Stimulated activated CD8-positive, alpha-beta memory T cell treated with anti-CD3 and anti-CD28 coated beads, Interleukin-12 subunit alpha, Interleukin-12 subunit beta, amount 100 ng/mL, for 4 hours (primary cell): ENCODE measurements around the gene KDM1B.

Source experiments
- DNase-seq: peaks from one replicate; pipeline ENCODE4 v3.0.0-alpha.2; 2020; ENCODE audit warnings: low read depth

The KDM1B gene, protein sequence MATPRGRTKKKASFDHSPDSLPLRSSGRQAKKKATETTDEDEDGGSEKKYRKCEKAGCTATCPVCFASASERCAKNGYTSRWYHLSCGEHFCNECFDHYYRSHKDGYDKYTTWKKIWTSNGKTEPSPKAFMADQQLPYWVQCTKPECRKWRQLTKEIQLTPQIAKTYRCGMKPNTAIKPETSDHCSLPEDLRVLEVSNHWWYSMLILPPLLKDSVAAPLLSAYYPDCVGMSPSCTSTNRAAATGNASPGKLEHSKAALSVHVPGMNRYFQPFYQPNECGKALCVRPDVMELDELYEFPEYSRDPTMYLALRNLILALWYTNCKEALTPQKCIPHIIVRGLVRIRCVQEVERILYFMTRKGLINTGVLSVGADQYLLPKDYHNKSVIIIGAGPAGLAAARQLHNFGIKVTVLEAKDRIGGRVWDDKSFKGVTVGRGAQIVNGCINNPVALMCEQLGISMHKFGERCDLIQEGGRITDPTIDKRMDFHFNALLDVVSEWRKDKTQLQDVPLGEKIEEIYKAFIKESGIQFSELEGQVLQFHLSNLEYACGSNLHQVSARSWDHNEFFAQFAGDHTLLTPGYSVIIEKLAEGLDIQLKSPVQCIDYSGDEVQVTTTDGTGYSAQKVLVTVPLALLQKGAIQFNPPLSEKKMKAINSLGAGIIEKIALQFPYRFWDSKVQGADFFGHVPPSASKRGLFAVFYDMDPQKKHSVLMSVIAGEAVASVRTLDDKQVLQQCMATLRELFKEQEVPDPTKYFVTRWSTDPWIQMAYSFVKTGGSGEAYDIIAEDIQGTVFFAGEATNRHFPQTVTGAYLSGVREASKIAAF

DNA sequence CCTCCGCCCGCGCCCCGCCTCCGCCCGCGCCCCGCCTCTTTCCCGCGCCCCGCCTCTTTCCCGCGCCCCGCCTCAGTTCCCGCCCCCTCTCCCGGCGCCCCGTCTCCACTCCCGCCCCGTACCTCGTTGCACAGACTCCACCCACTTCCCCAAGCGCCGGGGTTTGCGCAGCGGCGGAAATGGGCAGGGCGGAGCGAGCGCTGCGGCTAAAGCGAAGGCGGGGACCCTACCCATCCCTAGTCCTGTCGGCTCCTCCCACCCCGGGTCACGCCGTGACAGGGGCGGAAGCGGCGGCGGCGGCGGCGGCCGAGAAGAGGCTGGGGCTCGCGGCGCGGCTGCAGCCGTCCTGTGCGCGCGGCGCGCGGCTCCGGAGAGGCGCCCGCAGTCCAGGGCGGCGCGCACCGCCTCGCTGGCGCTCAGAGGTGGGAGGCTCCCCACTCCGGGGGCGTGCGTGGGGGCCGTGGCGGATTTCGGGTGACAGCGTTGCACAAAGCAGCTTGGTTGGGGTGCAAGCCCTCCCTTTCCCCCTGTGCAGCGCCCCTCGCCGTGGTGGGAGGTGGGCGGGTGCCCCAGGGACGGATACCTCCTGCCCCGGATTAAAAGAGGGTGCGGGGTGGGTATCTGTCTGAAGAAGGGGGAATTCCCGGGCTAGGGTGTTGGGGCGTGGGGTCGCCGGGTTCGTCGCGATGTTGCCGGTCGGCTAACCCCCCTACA, at the start of gene KDM1B:
TSS of gene KDM1B (plus strand) at position 273 of the 714 bp plus-strand sequence. CDS start 4,474 bp downstream, outside the sequence.
- peak; percentile 99 for DNase-seq

DNA sequence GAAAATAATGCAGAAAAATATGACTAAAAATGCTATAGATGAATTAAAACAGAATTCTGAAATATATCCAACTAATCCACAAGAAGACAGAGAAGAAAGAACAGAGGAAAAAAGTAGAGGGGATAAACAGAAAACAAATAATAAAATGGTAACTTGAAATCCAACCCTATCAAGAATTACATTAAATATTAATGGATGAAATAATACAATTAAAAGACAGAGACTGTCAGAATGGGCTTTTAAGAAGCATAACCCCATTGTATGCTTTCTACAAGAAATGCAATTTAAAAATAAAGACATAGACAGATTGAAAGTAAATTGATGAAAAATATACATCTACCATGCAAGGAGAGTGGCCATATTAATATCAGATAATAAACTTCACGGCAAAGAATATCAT, 48.2 kb upstream of the KDM1B start:
- no peak for DNase-seq

DNA sequence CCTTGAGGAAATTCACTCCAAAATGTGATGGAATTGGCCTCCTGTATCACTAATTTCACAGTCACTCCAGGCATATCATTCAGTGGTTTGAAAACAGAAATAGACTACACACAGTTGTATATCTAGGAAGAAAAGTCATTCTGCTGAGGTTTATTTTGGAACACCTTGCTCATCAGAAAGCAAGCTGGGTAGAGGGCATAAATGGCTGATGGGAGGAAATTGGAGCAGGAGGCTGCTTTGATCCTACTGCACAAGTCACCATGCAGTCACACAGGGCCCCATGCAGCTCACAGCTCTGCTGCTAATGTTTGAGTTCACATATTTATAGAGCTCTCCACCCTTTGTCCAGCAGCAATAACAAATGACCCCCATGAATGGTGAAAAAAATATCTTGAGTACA, 45.1 kb upstream of the KDM1B start:
- DNase-seq = no peak

DNA sequence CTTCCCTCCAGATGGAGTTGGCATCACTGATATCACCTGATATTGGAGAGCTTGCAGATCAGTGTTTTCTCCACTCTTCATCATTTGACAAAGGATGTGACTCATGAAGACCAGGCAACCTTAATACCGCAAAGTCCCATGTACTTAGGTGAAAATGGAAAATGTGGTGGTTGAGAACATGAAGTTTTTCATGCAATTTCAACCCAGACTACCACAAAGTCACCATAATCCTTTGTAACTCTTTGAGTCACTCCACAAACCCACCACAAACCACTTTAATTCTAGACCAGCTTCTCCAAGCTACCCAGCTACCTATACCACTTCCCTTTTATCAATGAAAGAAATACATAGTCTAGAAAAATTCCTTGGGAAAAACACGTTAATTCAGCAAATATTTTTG, 39.9 kb upstream of the KDM1B start:
- DNase-seq = no peak

- DNase-seq = no peak
Measured at GRCh38 chr6:18117136-18117535, 38.1 kb upstream of the KDM1B start.

DNA sequence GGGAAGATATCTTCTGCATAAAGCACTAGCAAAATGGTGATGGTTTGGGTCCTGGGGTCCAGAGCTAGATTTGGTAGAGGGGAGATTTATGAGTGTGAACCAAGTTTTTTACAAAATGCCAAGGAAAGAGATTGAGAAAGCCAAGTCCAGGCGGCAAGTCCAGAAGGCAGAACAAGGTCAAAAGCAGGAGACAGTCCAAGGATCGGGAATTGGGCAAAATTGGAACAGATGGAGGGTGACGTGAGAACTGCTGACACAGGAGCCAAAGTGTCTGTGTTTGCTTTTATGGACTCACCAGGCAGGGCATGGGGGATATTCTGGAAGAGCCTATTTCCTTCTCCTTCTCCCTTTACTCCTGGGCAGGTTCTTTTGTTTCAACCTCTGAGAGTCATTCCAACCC, 36.9 kb upstream of the KDM1B start:
- DNase-seq = no peak

GRCh38 chr6:18119236-18119635, 36.0 kb upstream of the KDM1B start:
- DNase-seq = no peak

DNA sequence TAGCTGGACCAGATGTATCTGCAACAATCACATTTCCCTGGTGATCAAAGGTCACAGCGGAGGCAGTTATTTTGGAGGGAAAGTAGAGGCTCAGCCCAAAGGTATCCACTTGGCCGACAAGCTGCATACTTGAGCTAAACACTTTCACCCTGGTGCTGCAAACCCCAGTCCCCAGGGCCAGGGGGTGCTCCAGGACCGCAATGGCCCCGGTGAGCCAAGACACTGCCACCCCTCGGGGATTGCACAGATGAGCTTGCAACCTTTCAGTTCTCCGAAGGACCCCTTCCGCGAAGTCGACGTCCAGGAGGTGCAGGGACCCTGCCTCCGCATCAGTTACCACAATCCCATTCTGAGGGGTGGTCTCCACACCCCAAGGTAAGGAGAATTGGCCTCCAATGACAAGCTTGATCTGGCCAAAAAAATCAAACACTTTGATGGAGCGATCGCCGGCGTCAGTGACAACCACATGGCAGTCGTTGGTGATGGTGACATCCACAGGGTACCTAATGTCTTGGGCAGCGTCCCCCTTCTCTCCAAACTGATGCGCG, 33.6 kb upstream of the KDM1B start:
- DNase-seq = no peak

- peak; percentile 57 for DNase-seq
Measured at GRCh38 chr6:18122128-18123093, 32.8 kb upstream of the KDM1B start, which contains the start of gene NHLRC1. Gene NHLRC1, minus strand, starts transcription at chr6:18122677. Its CDS starts 71 bp downstream, at chr6:18122606.

DNA sequence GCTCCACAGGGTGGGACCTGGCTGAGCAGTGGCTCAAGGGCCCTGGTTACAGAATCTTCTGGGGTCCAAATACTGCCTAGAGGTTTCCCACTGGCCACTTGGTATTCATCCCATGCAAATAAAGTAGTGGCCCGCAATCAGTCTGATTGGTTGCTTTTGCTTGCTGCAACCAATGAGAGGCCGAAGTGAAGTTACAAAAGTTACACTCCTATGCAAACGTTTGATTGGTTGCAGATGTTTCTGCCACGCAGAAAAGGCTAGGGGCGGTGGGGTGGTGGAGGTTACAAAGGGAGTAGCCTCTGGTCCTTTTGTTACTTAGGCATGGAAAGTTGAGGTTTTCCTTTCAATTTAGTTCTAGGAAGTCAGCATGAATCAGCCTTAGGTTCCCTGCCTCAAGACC, 29.1 kb upstream of the KDM1B start:
- DNase-seq = no peak

DNA sequence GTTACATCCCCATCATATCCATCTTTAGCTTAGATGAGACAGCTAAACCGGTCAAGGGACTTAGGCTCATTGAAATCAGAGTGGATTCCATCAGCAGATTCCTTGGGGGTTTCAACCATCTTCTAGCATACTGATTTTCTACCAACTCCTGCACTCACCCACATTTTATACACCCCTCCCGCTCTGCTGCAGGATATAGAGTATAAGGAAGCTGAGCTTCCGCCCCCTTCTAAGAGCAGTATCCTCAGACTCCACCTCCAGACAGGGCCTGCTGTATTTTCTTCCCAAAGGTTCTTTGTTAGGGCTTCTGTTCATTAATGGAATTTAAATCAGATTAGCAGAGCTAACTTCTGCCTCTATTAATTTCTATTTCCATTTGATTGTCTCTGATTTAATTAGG, 22.9 kb upstream of the KDM1B start:
- no peak for DNase-seq

- DNase-seq = no peak
Measured at GRCh38 chr6:18135171-18135570, 20.1 kb upstream of the KDM1B start.

DNA sequence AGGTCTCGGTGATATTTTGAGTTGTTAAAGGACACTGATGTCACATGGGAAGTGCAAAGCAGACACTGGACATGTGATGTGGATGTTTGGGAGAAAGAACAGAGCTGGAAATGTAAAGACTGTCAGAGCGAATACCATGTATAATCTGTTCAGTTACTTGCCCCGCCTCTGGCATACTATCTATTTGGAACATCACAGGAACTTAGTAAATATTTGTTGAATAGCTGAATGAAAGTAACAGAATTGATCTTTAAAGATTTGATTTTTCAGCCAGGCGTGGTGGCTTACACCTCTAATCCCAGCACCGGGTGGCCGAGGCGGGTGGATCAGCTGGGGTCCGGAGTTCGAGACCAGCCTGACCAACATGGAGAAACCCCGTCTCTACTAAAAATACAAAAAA, 19.0 kb upstream of the KDM1B start:
- no peak for DNase-seq

GRCh38 chr6:18138906-18139305, 16.3 kb upstream of the KDM1B start:
- no peak for DNase-seq

GRCh38 chr6:18139935-18140621, 15.1 kb upstream of the KDM1B start:
- no peak for DNase-seq

GRCh38 chr6:18141805-18142590, 13.2 kb upstream of the KDM1B start:
- DNase-seq = no peak

- DNase-seq = no peak
Measured at GRCh38 chr6:18142591-18142861, 12.7 kb upstream of the KDM1B start.

DNA sequence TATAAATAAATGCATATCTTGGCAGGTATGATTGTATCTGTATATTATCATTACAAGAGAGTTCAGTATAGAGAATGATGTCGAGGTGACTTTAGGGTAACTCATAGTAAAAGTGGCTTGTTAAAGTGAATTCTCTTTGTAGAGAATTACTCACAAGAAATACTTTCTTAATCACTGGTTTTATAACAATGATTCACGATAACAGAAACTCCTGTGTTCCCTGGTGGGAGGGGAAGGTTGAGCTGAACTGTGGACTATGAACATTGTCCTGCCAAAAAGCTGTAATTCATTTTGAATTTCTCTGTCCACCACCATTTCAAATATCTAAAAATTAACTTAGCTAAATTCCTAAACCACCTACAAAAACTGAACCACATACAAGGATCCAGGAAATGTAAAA, 8.1 kb upstream of the KDM1B start:
- no peak for DNase-seq

DNA sequence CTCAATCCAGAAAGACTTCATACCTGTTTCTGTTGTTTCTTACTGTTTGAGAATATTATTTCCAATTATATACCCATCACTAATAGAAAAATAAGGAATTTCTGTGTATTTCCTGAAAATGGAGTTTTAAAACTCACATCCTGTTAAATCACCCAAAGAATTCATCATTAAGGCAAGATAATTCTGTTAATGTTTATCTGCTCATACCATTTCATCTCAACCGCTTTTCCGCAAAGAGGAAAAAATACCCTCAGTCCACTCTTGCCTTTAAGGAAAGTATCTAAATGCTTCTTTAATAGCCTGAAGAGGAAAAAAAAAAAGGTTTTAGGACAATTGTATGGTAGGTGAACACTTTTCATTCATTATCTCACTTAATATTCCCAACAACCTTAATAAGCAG, 7.6 kb upstream of the KDM1B start:
- no peak for DNase-seq
